ENCODE data around the gene PRLR.
"Not testable (repeated sequence)": the region's sequence is repeated elsewhere in the genome, so short reads cannot be mapped to it uniquely, and the experiment has no call there.

The PRLR gene

GRCh38 chr5:35066260-35066795, 164.0 kb downstream of the PRLR start:
- DNase-seq: no peak

GRCh38 chr5:35063414-35063813, 166.9 kb downstream of the PRLR start:
- no peak for DNase-seq

GRCh38 chr5:35061211-35061770, 169.0 kb downstream of the PRLR start:
- no peak for DNase-seq

- no peak for DNase-seq
These were observed 170.1 kb downstream of the PRLR start for GRCh38 chr5:35060236-35060635.

GRCh38 chr5:35059251-35059650, 171.0 kb downstream of the PRLR start:
- no peak for DNase-seq

- DNase-seq: no peak
These were observed 171.9 kb downstream of the PRLR start for GRCh38 chr5:35058374-35058788.

GRCh38 chr5:35056686-35057085, 173.6 kb downstream of the PRLR start:
- DNase-seq: no peak

GRCh38 chr5:35052838-35053237, 177.4 kb downstream of the PRLR start:
- DNase-seq: no peak

GRCh38 chr5:35050541-35051126, 179.7 kb downstream of the PRLR start:
- no peak for DNase-seq

GRCh38 chr5:35048910-35049309, 181.4 kb downstream of the PRLR start:
- DNase-seq: no peak

- no peak for DNase-seq
These were observed 182.4 kb downstream of the PRLR start, which contains the start of gene AGXT2 for GRCh38 chr5:35047785-35048404. AGXT2 (minus strand) TSS chr5:35047949; CDS start chr5:35047892, 57 bp downstream.

GRCh38 chr5:35046774-35047173, 183.5 kb downstream of the PRLR start:
- no peak for DNase-seq

- DNase-seq: no peak
These were observed 185.0 kb downstream of the PRLR start for GRCh38 chr5:35045280-35045679.

- no peak for DNase-seq
These were observed 185.6 kb downstream of the PRLR start for GRCh38 chr5:35044649-35045048.

GRCh38 chr5:35042781-35043180, 187.5 kb downstream of the PRLR start:
- no peak for DNase-seq

- DNase-seq: no peak
These were observed 189.0 kb downstream of the PRLR start for GRCh38 chr5:35041261-35041660.

GRCh38 chr5:35038891-35039290, 191.4 kb downstream of the PRLR start:
- DNase-seq: no peak

GRCh38 chr5:35036536-35036935, 193.8 kb downstream of the PRLR start:
- no peak for DNase-seq

- DNase-seq: not testable (repeated sequence)
These were observed 194.4 kb downstream of the PRLR start for GRCh38 chr5:35035929-35036328.

- no peak for DNase-seq
These were observed 195.0 kb downstream of the PRLR start for GRCh38 chr5:35035271-35035670.

- no peak for DNase-seq
These were observed 197.9 kb downstream of the PRLR start for GRCh38 chr5:35032356-35032755.

- DNase-seq: no peak
These were observed 199.0 kb downstream of the PRLR start for GRCh38 chr5:35031276-35031675.

GRCh38 chr5:35030426-35031100, 199.7 kb downstream of the PRLR start:
- DNase-seq: no peak

- no peak for DNase-seq
These were observed 201.0 kb downstream of the PRLR start for GRCh38 chr5:35029333-35029732.

Measured in NCI-H146 (cell line).